ENCODE measurements around the gene CHRDL2. TPM values are rescaled to one million over a fixed set of nuclear protein-coding genes. Genes with fewer than 3 reads are reported as not detected.

The CHRDL2 gene
- total and polyA plus RNA-seq, 2 donors (not counting 3 experiments of a cell fraction or from before 2014, with no cell fraction given), result not detected

GRCh38 chr11:74686792-74687191 lies 44.4 kb downstream of the CHRDL2 start:
- Histone ChIP-seq H3K27ac (ENCODE audit: insufficient read depth, low read depth, low read length) (no peak overlapping the region), H3K9me3 (replicated peaks; ENCODE audit: control insufficient read depth, insufficient read depth, low read length) (no peaks in the 10 kb centered on the region), H3K4me3 (replicated peaks in 1 of 3; ENCODE audit: insufficient read depth in 1 of 3, low read depth in 1 of 3, low read length in 3 of 3) (no peak overlapping the region), H3K36me3 (ENCODE audit: control insufficient read depth in 2 of 2, extremely low read depth in 1 of 2, insufficient read depth in 2 of 2, low read length in 2 of 2) (no peaks in the 10 kb centered on the region), H2AFZ (ENCODE audit: low read depth, low read length) (no peak overlapping the region), H3K9ac (replicated peaks; ENCODE audit: extremely low read depth, insufficient read depth, low read length) (no peak overlapping the region), H3K79me2 (ENCODE audit: control insufficient read depth, insufficient read depth, low read length) (no peaks in the 10 kb centered on the region), H3K27me3 (ENCODE audit: control insufficient read depth in 2 of 2, insufficient read depth in 2 of 2, low read length in 2 of 2) (no peaks in the 10 kb centered on the region), H3K4me2 (ENCODE audit: insufficient read depth, low read length) (no peak overlapping the region), H3K4me1 (ENCODE audit: control insufficient read depth, extremely low read depth, insufficient read depth, low read length) (peaks cover 4% of the 10 kb centered on the region), H3K9me1 (replicated peaks; ENCODE audit: control insufficient read depth, extremely low read depth, insufficient read depth, low read length) (no peaks in the 10 kb centered on the region), H4K20me1 (replicated peaks; ENCODE audit: control insufficient read depth, extremely low read depth, insufficient read depth, low read length) (no peaks in the 10 kb centered on the region)
- ChIA-PET POLR2A (no interaction called here), CTCF (interaction anchor here (0.7 to 9.0 kb wide), 6 partner anchors 10 to 78 kb away, joined by 3 to 84 read pairs (median 4); no protein-coding TSS in a partner anchor)
- intact Hi-C loops (cut with micrococcal nuclease) (no loop called here), dilution Hi-C loops (cut with MboI; ENCODE audit: extremely low pct_ligation_motif_present, low sequenced_read_pairs) (no loop called here)
- TF ChIP-seq FOS (IDR thresholded peaks at IDR 0.05; ENCODE audit: borderline replicate concordance, insufficient read depth, low read length), result no peak
- no peak for TF ChIP-seq GATA2 (IDR thresholded peaks at IDR 0.05; ENCODE audit: insufficient read depth, insufficient read length, low read depth, low read length)
- TF ChIP-seq EZH2 (IDR thresholded peaks at IDR 0.05; ENCODE audit: borderline replicate concordance, low read depth, low read length, severe bottlenecking), result no peak
- TF ChIP-seq JUN (IDR thresholded peaks at IDR 0.05; ENCODE audit: borderline replicate concordance, insufficient read depth, insufficient read length, low read depth), result no peak
- no peak for TF ChIP-seq MYC (IDR thresholded peaks at IDR 0.05; ENCODE audit: low read depth, low read length)
- TF ChIP-seq, protein P1, sequence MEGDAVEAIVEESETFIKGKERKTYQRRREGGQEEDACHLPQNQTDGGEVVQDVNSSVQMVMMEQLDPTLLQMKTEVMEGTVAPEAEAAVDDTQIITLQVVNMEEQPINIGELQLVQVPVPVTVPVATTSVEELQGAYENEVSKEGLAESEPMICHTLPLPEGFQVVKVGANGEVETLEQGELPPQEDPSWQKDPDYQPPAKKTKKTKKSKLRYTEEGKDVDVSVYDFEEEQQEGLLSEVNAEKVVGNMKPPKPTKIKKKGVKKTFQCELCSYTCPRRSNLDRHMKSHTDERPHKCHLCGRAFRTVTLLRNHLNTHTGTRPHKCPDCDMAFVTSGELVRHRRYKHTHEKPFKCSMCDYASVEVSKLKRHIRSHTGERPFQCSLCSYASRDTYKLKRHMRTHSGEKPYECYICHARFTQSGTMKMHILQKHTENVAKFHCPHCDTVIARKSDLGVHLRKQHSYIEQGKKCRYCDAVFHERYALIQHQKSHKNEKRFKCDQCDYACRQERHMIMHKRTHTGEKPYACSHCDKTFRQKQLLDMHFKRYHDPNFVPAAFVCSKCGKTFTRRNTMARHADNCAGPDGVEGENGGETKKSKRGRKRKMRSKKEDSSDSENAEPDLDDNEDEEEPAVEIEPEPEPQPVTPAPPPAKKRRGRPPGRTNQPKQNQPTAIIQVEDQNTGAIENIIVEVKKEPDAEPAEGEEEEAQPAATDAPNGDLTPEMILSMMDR (IDR thresholded peaks at IDR 0.05; ENCODE audit: extremely low read depth in 1 of 2, insufficient read depth in 1 of 2, low read depth in 1 of 2, low read length in 2 of 2), result no peak
- TF ChIP-seq MAX (IDR thresholded peaks at IDR 0.05; ENCODE audit: insufficient read depth, insufficient read length), result no peak
- no peak for TF ChIP-seq POLR2A (IDR thresholded peaks at IDR 0.05; ENCODE audit: low read depth, low read length)
- TF ChIP-seq POLR2AphosphoS5 (IDR thresholded peaks at IDR 0.05; ENCODE audit: insufficient read depth, low read depth, low read length), result no peak
- BruUV-seq (replicated peaks), result no TSS peak
- DNase-seq (ENCODE audit: low read depth, low spot score) (no peak), FAIRE-seq (no peak)
